SU-DHL-6 (cell line): ENCODE results near the gene QPRT.

Experiments
- H2AFZ ChIP-seq: fragments of 200-600 bp; sonication (generic); 2 replicates; pipeline ENCODE4 v1.6.1; 2014; ENCODE audit warnings: low read depth, mild to moderate bottlenecking, moderate library complexity, mixed read lengths, antibody characterized with exemption, low read length; ENCODE audit not compliant: severe bottlenecking
- H3F3A ChIP-seq: fragments of 200-600 bp; shearing (Covaris generic); 2 replicates; pipeline ENCODE4 v1.6.0; 2016; ENCODE audit warnings: antibody characterized with exemption, mild to moderate bottlenecking; ENCODE audit not compliant: insufficient read depth
- H3K27ac ChIP-seq: fragments of 200-600 bp; sonication (generic); 2 replicates; pipeline ENCODE4 v1.5.1; 2016; ENCODE audit warnings: low read depth, mild to moderate bottlenecking, low read length, moderate library complexity, mixed read lengths
- H3K27me3 ChIP-seq: fragments of 200-600 bp; sonication (generic), shearing (Covaris generic); 2 replicates; pipeline ENCODE4 v1.6.0; 2014; ENCODE audit warnings: mild to moderate bottlenecking, low read length
- H3K36me3 ChIP-seq: fragments of 200-600 bp; sonication (generic); 2 replicates; pipeline ENCODE4 v1.6.1; 2014; ENCODE audit warnings: mild to moderate bottlenecking, low read length, mixed read lengths
- H3K4me2 ChIP-seq: fragments of 300-600, 200-600 bp; shearing (Covaris generic), sonication (generic); 2 replicates; pipeline ENCODE4 v1.6.0; 2014; ENCODE audit warnings: low read length, low read depth, mild to moderate bottlenecking; ENCODE audit not compliant: poor library complexity, severe bottlenecking
- H3K4me3 ChIP-seq: fragments of 200-600 bp; sonication (generic); 2 replicates; pipeline ENCODE4 v1.5.1; 2014; ENCODE audit warnings: antibody characterized with exemption, low read length, mild to moderate bottlenecking, mixed read lengths; ENCODE audit not compliant: insufficient read depth, poor library complexity, severe bottlenecking
- H3K79me2 ChIP-seq: fragments of 200-600 bp; sonication (generic); 2 replicates; pipeline ENCODE4 v1.6.1; 2014; ENCODE audit warnings: mild to moderate bottlenecking, low read length, moderate library complexity; ENCODE audit not compliant: insufficient read depth
- H3K9ac ChIP-seq: fragments of 200-600 bp; sonication (generic); 2 replicates; pipeline ENCODE4 v1.7.0; 2014; ENCODE audit warnings: mild to moderate bottlenecking, low read length
- H3K9me2 ChIP-seq: fragments of 200-600 bp; sonication (generic); replicated peaks from 2 replicates; pipeline ENCODE4 v1.6.1; 2014; ENCODE audit warnings: low read length; ENCODE audit not compliant: insufficient read depth
- H3K9me3 ChIP-seq: fragments of 200-600 bp; sonication (generic); 2 replicates; pipeline ENCODE4 v1.6.1; 2014; ENCODE audit warnings: low read length, mixed read lengths; ENCODE audit not compliant: insufficient read depth
- H4K20me1 ChIP-seq: fragments of 200-600 bp; sonication (generic); 2 replicates; pipeline ENCODE4 v1.6.1; 2014; ENCODE audit warnings: low read depth, mild to moderate bottlenecking, antibody characterized with exemption, low read length, moderate library complexity, mixed read lengths
- EZH2phosphoT487 ChIP-seq: fragments of 200-600 bp; sonication (generic), shearing (Covaris generic); conservative IDR thresholded peaks from 2 replicates; pipeline ENCODE4 v1.6.1; 2018; ENCODE audit warnings: mild to moderate bottlenecking, antibody characterized with exemption, low read length, moderate library complexity, mixed read lengths
- TF ChIP-seq, protein P1 (sequence below): fragments of 200-600 bp; sonication (generic); IDR thresholded peaks from one replicate; pipeline ENCODE4 v1.5.1; 2017; ENCODE audit warnings: antibody characterized with exemption, mild to moderate bottlenecking, low read length, moderate library complexity; ENCODE audit not compliant: insufficient read depth, poor library complexity, severe bottlenecking

The QPRT gene

GRCh38 chr16:29698042-29698441 is 19.1 kb downstream of the QPRT start:
- H3K27me3 ChIP-seq = no peaks in the 10 kb centered on the region
- TF ChIP-seq, protein P1, sequence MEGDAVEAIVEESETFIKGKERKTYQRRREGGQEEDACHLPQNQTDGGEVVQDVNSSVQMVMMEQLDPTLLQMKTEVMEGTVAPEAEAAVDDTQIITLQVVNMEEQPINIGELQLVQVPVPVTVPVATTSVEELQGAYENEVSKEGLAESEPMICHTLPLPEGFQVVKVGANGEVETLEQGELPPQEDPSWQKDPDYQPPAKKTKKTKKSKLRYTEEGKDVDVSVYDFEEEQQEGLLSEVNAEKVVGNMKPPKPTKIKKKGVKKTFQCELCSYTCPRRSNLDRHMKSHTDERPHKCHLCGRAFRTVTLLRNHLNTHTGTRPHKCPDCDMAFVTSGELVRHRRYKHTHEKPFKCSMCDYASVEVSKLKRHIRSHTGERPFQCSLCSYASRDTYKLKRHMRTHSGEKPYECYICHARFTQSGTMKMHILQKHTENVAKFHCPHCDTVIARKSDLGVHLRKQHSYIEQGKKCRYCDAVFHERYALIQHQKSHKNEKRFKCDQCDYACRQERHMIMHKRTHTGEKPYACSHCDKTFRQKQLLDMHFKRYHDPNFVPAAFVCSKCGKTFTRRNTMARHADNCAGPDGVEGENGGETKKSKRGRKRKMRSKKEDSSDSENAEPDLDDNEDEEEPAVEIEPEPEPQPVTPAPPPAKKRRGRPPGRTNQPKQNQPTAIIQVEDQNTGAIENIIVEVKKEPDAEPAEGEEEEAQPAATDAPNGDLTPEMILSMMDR = no peak
- TF ChIP-seq EZH2phosphoT487 = no peak

DNA sequence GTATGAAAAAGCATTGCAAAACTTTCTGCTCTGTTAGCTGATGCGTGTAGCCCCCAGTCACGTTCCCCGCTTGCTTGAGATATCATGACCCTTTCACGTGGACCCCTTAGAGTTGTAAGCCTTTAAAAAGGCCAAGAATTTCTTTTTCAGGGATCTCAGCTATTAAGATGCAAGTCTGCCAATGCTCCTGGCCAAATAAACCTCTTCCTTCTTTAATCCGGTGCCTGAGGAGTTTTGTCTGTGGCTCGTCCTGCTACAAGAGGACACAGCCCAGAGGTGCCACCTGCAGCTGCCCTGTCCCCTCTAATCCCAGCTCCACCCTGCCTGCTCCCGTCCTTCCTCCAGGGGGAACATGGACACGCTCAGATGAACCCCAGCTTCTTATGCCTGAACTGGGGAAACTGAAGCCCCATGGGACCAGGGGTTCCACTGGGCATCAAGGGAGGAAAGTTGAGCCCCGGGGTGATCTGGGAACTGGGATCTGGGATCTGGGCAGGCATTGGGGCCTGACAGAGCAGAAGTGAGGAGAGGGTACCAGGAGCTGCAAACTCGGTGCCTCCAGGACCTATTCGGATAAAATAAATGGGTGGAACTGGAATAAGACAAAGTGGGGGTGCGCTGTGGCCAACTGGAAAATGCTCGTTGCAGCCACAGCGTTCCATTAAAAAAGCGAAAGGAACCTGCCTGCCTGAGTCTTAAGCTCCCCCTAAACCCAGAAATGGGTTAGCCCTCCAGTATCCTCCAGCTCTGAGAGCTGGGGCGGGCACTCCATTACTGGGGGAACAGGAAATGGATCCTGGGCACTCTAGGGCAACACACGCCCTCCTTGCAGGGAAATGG is 19.7 kb downstream of the QPRT start:
- Histone ChIP-seq H3K9ac (no peak overlapping the region), H3K4me3 (no peak overlapping the region), H3K36me3 (no peaks in the 10 kb centered on the region), H4K20me1 (no peaks in the 10 kb centered on the region), H2AFZ (no peak overlapping the region), H3K4me2 (no peak overlapping the region), H3F3A (no peaks in the 10 kb centered on the region), H3K27ac (no peak overlapping the region), H3K79me2 (no peaks in the 10 kb centered on the region), H3K27me3 (no peaks in the 10 kb centered on the region), H3K9me3 (no peaks in the 10 kb centered on the region), H3K9me2 (no peaks in the 10 kb centered on the region)
- TF ChIP-seq EZH2phosphoT487 = no peak
- TF ChIP-seq, protein P1 = no peak

More at GRCh38 chr16:29698042-29698441, 19.1 kb downstream of the QPRT start:
- H3K4me3 ChIP-seq = no peak overlapping the region
- H3K27ac ChIP-seq = no peak overlapping the region
- H3K9ac ChIP-seq = no peak overlapping the region
- no peak overlapping the region for H2AFZ ChIP-seq
- H3K36me3 ChIP-seq = no peaks in the 10 kb centered on the region
- H3F3A ChIP-seq = no peaks in the 10 kb centered on the region
- H3K4me2 ChIP-seq = no peak overlapping the region
- no peaks in the 10 kb centered on the region for H4K20me1 ChIP-seq
- no peaks in the 10 kb centered on the region for H3K9me2 ChIP-seq
- no peaks in the 10 kb centered on the region for H3K9me3 ChIP-seq
- no peaks in the 10 kb centered on the region for H3K79me2 ChIP-seq

DNA sequence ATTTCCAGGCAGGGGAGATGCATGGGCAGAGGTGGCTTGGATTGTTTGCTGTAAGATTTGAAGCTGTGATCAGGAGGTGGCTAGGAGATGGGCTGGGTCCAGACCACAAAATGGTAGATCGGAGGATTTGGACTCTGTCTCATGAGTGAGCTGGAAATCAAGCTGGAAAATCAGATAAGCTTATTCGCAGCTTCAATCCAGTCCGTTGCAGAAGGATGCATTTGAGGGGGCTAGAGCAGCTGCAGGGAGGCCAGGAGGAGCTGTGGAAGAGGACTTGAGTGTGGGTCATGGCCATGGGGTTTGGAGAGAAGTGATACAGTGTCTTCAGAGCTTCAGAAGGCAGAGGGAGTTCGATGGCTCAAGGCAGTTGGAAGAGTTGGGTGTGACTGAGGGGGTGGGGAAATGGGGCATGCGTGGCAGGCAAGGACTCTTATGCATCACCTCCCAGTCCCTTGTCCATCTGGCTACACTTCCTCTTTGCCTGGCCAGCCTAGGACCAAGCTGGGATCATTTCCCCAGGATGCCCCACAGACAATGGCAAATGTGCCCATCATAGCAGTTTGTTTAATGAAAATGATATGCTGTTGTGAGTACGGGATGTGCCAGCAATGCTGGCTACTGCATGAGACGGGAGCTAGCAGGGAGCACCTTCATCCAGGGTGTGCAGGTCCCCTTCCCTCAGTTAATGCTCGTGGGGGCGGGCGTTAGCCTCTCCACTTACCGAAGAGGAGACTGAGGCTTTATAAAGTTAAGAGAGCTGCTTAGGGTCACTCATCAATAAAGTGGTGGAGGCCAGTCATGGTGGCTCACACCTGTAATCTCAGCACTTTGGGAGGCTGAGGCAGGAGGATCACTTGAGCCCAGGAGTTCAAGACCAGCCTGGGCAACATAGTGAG is 20.6 kb downstream of the QPRT start:
- no peak overlapping the region for H3K9ac ChIP-seq
- no peaks in the 10 kb centered on the region for H3F3A ChIP-seq
- H3K9me3 ChIP-seq = no peaks in the 10 kb centered on the region
- no peaks in the 10 kb centered on the region for H3K36me3 ChIP-seq
- no peak overlapping the region for H3K27ac ChIP-seq
- H3K27me3 ChIP-seq = no peaks in the 10 kb centered on the region
- TF ChIP-seq, protein P1 = no peak
- TF ChIP-seq EZH2phosphoT487 = no peak
- no peaks in the 10 kb centered on the region for H3K9me2 ChIP-seq
- no peak overlapping the region for H3K4me3 ChIP-seq
- H3K79me2 ChIP-seq = no peaks in the 10 kb centered on the region
- no peak overlapping the region for H2AFZ ChIP-seq
- H3K4me2 ChIP-seq = no peak overlapping the region
- H4K20me1 ChIP-seq = no peaks in the 10 kb centered on the region
